ENCODE data around the gene C16orf87.
"Not testable (repeated sequence)": the region's sequence is repeated elsewhere in the genome, so short reads cannot be mapped to it uniquely, and the experiment has no call there.

C16orf87 gene

DNA sequence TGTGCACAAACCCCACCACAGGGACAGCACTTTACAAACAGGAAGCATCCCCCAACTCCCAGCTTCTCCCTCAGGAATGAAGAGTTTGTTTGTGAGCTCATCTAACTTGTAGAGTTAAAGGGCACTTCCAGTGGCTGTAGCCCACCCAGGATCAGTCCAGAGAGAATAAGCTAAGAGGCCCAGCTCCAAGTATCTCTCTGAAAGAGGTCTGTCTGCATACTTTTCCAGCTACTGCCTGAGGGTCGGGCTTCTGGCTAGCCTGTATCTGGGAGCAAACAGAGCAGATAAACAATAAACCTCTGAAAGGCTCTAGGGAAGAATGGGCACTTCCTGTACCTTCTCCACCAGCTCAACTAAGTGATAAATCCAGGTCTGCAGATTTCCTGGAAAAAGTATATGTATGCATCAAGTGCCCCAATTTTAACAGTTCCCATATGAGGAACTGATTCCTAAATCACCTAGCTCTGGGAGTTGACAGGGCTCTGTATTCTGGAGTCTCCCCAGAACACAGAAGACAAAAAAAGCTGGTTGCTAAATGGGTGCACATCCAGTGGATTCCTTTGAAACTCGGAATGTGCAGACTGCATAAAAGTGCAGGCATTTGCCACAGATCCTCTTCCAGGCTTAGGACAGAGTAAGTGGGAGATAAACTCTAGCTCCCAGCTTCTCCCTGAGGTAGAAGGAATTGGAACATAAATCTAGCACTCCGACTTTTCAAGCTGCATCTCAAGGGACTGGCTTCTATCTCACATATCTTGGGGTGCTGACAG is 45.7 kb downstream of the C16orf87 start:
- H3K4me3 ChIP-seq (ENCODE audit: low read length): no peak overlapping the region
- TF ChIP-seq, protein P1, sequence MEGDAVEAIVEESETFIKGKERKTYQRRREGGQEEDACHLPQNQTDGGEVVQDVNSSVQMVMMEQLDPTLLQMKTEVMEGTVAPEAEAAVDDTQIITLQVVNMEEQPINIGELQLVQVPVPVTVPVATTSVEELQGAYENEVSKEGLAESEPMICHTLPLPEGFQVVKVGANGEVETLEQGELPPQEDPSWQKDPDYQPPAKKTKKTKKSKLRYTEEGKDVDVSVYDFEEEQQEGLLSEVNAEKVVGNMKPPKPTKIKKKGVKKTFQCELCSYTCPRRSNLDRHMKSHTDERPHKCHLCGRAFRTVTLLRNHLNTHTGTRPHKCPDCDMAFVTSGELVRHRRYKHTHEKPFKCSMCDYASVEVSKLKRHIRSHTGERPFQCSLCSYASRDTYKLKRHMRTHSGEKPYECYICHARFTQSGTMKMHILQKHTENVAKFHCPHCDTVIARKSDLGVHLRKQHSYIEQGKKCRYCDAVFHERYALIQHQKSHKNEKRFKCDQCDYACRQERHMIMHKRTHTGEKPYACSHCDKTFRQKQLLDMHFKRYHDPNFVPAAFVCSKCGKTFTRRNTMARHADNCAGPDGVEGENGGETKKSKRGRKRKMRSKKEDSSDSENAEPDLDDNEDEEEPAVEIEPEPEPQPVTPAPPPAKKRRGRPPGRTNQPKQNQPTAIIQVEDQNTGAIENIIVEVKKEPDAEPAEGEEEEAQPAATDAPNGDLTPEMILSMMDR (conservative IDR thresholded peaks at IDR 0.05; ENCODE audit: low read length): no peak
- DNase-seq (ENCODE audit: low read depth): no peak

DNA sequence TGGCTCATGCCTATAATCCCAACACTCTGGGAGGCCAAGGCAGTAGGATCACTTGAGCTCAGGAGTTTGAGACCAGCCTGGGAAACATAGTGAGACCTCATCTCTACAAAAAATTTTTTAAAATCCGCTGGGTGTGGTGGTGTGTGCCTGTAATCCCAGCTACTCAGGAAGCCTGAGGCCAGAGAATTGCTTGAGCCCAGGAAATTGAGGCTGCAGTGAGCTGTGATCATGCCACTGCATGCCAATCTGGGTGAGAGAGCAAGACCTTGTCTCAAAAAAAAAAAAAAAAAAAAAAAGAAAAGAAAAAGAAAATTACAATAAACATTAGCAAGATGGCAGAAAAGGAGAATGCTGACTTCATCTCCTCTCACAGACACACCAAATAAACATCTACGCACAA is 46.4 kb downstream of the C16orf87 start:
- not testable (repeated sequence) for H3K4me3 ChIP-seq (ENCODE audit: low read length); DNase-seq (ENCODE audit: low read depth)

GRCh38 chr16:46783800-46784199 is 47.2 kb downstream of the C16orf87 start:
- peak; percentile 42 for DNase-seq (ENCODE audit: low read depth)
- TF ChIP-seq, protein P1 (conservative IDR thresholded peaks at IDR 0.05; ENCODE audit: low read length): no peak

GRCh38 chr16:46782320-46782719 is 48.7 kb downstream of the C16orf87 start:
- no peak overlapping the region for H3K4me3 ChIP-seq (ENCODE audit: low read length)
- no peak for DNase-seq (ENCODE audit: low read depth)
- TF ChIP-seq, protein P1 (conservative IDR thresholded peaks at IDR 0.05; ENCODE audit: low read length): no peak

More at GRCh38 chr16:46783800-46784199, 47.2 kb downstream of the C16orf87 start:
- H3K4me3 ChIP-seq (ENCODE audit: low read length): no peak overlapping the region

DNA sequence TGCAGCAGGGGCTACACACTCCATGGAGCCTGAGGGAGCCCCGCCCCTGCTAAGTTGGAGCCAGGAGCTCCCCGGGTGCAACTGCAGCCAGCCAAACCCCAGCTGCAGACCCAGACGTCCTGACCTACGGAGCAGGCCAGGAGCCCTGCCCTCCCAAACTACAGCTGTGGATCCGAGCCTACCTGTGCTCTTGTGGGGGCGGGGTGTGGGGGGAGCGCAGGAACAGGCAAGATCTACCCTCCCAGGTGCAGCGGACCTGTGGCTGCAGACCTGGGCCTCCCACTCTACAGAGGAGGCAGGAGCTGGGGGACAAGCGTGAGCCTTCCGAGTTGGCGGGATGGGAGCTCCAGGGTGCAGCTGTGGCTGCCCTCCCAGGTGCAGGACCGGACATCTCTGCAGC is 53.2 kb downstream of the C16orf87 start:
- DNase-seq (ENCODE audit: low read depth): no peak
- TF ChIP-seq, protein P1 (conservative IDR thresholded peaks at IDR 0.05; ENCODE audit: low read length): no peak
- no peak overlapping the region for H3K4me3 ChIP-seq (ENCODE audit: low read length)

DNA sequence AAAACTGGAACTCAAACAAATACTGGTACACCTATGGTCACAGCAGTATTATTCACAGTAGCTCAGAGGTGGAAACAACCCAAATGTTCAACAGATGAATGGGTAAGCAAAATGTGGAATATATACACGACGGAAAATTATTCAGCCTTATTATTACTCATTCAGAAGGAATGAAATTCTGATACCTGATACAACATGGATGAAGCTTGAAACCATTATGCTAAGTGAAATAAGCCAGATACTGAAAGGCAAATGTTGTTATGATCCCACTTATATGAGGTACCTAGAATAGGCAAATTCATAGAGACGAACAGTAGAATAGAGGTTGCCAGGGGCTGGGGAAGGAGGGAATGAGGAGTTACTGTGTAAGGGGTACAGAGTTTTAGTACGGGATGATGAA is 55.8 kb downstream of the C16orf87 start:
- no peak for DNase-seq (ENCODE audit: low read depth)
- H3K4me3 ChIP-seq (ENCODE audit: low read length): no peak overlapping the region
- TF ChIP-seq, protein P1 (conservative IDR thresholded peaks at IDR 0.05; ENCODE audit: low read length): no peak

- H3K4me3 ChIP-seq (ENCODE audit: low read length): no peak overlapping the region
- DNase-seq (ENCODE audit: low read depth): no peak
- TF ChIP-seq, protein P1 (conservative IDR thresholded peaks at IDR 0.05; ENCODE audit: low read length): no peak
These were observed 56.2 kb downstream of the C16orf87 start for GRCh38 chr16:46774743-46775177.
